NCI-H345 (cell line): ENCODE measurements around the gene PIH1D1.
A peak's percentile ranks its signal among the peaks of the same experiment; 100 is the strongest.
"Not testable (repeated sequence)": the region's sequence is repeated elsewhere in the genome, so short reads cannot be mapped to it uniquely, and the experiment has no call there.

Experiments
- DNase-seq: peaks from one replicate; lab custom pipeline; 2025; lab: John Stamatoyannopoulos, UW

The PIH1D1 gene

DNA sequence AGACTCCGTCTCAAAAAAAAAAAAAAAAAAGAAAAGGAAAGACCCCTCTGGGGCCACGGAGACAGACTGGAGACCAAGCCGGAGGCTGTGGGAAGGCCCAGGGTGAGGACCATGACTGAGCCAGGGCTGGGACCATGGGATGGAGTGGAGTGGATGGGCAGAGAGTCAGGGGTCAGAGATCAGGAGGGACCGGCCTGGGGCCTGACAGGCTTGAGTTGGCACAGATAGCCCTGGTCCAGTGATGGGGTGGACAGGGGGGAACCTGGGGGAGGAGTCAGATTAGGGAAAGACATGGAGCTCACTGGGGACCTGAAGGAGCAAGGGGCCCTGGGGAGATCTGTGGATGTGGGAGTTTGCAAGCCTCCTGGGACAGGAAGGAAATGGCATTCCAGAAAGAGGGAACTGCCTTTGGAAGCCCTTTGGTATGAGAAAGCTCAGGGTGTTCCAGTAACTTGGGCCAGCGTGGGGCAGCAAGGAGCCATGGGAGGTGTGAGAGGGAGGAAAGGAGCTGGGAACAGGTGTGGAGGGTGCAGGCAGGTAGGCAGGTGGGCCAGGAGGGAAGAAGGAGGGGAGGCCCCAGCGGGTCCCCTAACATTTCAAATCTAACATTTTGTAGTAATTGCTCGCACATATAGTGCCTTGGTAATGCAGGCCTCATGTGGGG, 29.5 kb upstream of the PIH1D1 start:
- DNase-seq = no peak

DNA sequence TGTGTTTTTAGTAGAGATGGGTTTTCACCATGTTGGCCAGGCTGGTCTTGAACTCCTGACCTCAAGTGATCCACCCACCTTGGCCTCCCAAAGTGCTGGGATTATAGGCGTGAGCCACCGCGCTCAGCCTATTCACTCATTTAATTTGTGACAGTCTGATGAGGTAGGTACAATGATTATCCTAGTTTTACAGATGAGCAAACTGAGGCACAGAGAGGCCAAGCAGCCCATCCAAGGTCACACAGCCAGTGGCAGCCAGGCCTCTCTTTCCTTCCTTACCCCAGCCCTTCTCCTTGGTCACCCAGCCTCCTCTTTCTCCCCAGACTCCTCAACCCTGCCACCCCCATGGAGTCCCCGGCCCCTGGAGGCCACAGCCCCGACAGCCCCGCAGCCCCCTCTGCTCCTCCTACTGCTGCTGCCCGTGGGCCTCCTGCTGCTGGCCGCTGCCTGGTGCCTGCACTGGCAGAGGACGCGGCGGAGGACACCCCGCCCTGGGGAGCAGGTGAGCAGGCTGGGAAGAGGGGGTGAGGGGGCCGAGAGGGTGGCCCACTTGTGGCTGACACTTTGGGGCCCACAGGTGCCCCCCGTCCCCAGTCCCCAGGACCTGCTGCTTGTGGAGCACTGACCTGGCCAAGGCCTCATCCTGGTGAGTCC, 28.5 kb upstream of the PIH1D1 start:
- no peak for DNase-seq

DNA sequence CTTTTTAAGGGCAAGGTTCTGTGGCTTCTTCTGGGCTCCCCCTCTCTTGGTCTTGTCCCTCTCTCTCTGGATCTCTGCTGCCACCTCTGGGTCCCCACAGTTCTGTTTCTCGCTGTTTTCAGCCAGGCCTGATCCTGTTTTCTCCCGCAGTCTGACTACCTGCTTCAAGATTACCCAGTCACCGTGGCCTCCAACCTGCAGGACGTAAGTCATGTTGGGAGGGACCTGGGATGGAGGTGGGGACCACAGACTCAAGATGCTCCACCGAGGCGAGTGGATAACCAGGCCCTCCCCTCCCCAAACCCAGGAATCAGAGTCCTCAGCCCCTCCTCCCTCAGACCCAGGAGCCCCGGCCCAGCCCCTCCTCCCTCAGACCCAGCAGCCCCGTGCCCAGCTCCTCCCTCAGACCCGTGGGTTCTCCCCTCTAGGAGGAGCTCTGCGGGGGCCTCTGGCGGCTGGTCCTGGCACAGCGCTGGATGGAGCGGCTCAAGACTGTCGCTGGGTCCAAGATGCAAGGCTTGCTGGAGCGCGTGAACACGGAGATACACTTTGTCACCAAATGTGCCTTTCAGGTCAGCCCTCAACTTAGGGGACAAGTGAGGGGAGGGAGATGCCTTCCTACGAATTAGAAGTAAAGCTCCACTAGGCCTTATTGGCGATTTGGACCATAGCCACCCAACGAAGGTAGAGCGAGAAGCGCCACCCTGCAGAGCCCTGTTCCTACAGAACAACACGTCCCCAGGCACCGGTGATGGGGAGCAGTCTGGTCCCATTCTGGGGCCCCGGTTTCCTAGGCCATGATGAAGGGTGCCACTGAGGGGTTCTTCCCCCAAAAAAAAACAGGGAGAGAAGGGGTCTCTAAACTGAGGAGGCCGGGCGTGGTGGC, 24.6 kb upstream of the PIH1D1 start:
- DNase-seq = peak; percentile 51

DNA sequence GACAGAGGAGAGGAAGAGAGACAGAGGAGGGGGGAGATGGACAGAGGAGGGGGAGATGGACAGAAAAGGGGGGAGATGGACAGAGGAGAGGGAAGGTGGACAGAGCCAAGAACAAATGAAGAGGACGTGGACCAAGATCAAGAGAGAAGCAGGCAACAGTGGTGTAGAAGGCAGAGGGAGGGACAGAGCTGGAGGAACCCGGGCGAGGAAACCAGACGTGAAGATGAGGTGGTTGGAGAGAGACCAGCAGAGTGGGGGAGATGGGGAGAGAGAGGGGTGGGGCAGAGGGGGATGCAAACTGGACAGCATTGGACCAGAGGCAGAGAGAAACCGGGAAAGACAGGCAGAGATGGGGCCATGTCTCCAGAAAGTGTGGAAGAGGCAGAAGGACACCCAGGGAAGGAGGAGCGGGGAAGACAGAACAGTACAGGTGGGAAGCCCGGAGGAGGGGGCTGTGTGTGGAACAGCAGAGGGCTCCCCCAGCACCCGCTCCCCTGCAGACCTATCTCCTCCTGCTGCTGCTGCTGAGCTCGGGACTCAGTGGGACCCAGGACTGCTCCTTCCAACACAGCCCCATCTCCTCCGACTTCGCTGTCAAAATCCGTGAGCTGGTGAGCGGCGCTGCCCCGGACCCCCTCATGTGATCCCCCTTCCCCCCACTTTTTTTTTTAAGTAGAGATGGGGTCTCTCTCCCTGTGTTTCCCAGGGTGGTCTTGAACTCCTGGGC, 23.7 kb upstream of the PIH1D1 start:
- no peak for DNase-seq

DNA sequence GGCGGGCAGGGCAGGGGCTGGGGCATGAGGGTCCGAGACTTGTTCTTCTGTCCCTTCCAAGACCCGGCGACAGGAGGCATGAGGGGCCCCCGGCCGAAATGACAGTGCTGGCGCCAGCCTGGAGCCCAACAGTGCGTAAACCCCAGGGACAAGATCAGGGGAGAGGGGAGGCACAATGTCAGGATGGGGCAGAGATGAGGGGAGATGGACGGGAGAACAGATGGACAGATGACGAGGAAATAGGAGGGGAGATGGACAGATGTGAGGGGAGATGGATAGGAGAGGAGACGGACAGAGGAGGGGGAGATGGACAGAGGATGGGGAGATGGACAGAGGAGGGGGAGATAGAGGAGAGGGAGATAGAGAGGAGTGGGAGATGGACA, 22.9 kb upstream of the PIH1D1 start:
- no peak for DNase-seq

GRCh38 chr19:49473868-49474541, 22.4 kb upstream of the PIH1D1 start, which contains the start of gene FLT3LG:
FLT3LG (plus strand) TSS chr19:49474215; CDS start chr19:49474640, 425 bp downstream.
- DNase-seq = peak; percentile 44

- DNase-seq = not testable (repeated sequence)
These were observed 21.9 kb upstream of the PIH1D1 start for GRCh38 chr19:49473501-49473867.

- no peak for DNase-seq
These were observed 21.3 kb upstream of the PIH1D1 start for GRCh38 chr19:49472936-49473335.

GRCh38 chr19:49470615-49470978, 19.0 kb upstream of the PIH1D1 start:
- no peak for DNase-seq

DNA sequence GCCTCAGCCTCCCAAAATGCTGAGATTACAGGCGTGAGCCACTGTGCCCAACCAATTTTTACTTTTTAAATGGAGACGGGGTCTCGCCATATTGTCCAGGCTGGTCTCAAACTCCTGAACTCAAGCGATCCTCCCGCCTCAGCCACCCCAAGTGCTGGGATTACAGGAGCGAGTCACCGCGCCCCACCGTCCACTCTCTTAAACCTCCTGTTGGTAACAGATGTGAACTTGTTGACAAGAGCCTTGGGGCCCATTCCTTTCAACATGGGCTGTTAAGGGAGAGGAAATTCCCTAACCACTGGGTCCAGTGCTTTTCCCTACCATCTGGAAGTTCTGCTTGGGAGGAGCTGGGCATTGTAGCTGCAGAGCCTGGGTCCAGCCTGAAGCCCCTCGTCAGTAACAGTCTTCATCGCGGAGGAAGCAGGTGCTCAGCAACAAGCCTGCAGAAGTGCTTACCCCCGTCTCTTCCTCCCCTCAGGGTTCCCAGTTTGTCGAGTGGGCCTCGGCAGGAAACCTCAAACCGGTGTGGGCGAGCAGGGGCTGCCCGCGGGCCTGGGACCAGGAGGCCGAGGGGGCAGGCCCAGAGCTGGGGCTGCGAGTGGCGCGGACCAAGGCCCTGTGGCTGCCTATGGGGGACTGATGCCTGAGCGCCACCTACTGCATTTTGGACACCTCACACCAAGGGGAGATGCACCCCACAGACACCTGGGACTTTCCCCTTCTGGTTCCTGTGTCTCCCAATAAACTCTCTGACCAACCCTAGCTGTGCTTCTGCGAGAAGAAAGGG, 18.4 kb upstream of the PIH1D1 start:
- DNase-seq = no peak

DNA sequence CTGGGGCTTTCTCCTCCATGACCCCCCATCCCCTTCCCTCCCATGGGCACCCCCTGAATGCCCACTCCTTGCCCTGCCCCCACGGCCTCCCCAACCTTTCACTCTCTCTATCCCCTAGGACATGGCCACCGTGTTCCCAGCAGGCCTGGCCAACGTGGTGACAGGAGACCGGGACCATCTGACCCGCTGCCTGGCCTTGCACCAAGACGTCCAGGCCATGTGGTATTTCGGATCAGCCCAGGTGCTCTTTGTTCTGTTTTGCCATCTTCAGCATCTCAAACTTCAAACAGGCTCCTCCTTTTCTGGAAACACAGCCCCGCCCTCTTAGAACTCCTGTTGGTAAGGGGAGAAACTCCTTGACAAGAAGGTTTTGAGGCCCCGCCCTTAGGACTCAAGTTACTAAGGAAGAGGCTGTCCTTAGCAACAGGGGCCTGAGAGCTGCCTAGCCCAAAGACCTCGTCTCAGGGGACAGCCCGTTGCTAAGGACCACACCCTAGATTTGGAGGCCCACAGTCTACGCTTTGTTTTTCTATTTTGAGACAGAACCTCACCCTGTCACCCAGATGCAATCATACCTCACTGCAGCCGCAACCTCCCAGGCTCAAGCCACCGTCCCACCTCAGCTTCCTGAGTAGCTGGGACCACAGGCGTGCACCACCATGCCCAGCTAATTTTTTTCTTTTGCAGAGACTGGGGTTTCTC, 17.3 kb upstream of the PIH1D1 start:
- DNase-seq = no peak

GRCh38 chr19:49468199-49468598, 16.6 kb upstream of the PIH1D1 start:
- no peak for DNase-seq

DNA sequence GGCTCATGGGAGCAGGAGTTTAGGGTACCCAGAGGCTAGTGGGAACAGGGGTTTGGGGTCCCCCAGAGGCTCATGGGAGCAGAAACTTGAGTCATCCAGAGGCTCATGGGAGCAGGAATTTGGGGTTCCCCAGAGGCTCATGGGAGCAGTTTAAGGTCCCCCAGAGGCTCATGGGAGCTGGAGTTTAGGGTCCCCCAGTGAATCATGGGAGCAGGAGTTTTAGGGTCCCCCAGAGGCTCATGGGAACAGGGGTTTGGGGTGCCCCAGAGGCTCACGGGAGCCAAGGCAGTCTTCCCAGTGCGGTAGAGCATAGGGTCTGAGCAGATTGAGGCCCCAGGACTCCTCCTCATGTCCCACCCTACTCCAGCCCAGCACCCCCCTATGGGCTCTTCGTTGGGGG, 13.8 kb upstream of the PIH1D1 start:
- DNase-seq = no peak

GRCh38 chr19:49463960-49464740, 12.5 kb upstream of the PIH1D1 start:
- DNase-seq = no peak

GRCh38 chr19:49462492-49462891, 10.9 kb upstream of the PIH1D1 start:
- no peak for DNase-seq

DNA sequence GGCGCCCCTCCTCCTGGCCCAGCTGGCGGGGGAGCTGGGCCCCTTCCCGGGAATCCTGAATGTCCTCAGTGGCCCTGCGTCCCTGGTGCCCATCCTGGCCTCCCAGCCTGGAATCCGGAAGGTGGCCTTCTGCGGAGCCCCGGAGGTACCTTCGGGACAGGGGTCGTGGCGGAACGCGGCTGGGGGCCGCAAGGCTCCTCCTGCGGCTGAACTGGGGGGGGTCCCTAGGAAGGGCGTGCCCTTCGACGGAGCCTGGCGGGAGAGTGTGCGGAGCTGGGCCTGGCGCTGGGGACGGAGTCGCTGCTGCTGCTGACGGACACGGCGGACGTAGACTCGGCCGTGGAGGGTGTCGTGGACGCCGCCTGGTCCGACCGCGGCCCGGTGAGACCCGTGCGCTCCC, 10.0 kb upstream of the PIH1D1 start:
- no peak for DNase-seq

DNA sequence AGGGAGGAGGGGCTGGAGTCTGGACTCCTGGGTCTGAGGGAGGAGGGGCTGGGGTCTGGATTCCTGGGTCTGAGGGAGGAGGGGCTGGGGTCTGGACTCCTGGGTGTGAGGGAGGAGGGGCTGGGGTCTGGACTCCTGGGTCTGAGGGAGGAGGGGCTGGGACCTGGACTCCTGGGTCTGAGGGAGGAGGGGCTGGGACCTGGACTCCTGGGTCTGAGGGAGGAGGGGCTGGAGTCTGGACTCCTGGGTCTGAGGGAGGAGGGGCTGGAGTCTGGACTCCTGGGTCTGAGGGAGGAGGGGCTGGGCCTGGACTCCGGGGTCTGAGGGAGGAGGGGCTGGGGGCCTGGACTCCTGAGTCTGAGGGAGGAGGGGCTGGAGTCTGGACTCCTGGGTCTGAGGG, 9.5 kb upstream of the PIH1D1 start:
- not testable (repeated sequence) for DNase-seq

- DNase-seq = no peak
These were observed 7.8 kb upstream of the PIH1D1 start for GRCh38 chr19:49459388-49459787.

GRCh38 chr19:49458567-49458903, 6.9 kb upstream of the PIH1D1 start:
- no peak for DNase-seq

- no peak for DNase-seq
These were observed 4.7 kb upstream of the PIH1D1 start for GRCh38 chr19:49456326-49456725.
